Fibroblast of mammary gland (primary cell): Measurements from ENCODE around the gene OR9I1.

Experiments used
- DNase-seq: peaks from one replicate; pipeline ENCODE4 v3.0.0-alpha.2; 2010; ENCODE audit warnings: low read depth
- H3K4me3 ChIP-seq: 2 replicates; pipeline ENCODE4 v1.5.1; 2011; ENCODE audit warnings: low read depth, mild to moderate bottlenecking, low read length, moderate library complexity; ENCODE audit not compliant: control insufficient read depth
- TF ChIP-seq, protein P1 (sequence below): conservative IDR thresholded peaks from 2 replicates; pipeline ENCODE4 v1.5.1; 2011; ENCODE audit warnings: low read depth, low read length, inconsistent platforms; ENCODE audit not compliant: control insufficient read depth, insufficient read depth

The OR9I1 gene

DNA sequence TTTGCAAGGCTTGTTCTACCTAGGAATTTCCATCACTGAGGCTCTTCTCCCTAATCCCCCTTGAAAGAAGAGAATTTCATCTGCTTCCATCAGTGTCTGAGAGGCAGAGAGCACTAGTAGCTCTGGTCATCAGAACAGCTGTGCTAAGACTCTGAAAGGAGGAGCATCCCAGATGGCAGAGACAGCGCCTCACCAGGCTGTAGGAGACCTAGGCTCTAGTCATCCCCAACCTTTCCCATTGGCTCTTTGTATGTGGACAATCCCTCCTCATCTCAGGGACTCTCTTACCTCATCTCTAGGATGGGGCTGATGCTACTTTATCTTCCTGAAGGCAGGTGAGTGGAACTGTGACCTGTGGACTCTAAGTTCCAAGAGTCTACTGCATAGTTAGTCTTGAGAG, 8.8 kb upstream of the OR9I1 start:
- TF ChIP-seq, protein P1, sequence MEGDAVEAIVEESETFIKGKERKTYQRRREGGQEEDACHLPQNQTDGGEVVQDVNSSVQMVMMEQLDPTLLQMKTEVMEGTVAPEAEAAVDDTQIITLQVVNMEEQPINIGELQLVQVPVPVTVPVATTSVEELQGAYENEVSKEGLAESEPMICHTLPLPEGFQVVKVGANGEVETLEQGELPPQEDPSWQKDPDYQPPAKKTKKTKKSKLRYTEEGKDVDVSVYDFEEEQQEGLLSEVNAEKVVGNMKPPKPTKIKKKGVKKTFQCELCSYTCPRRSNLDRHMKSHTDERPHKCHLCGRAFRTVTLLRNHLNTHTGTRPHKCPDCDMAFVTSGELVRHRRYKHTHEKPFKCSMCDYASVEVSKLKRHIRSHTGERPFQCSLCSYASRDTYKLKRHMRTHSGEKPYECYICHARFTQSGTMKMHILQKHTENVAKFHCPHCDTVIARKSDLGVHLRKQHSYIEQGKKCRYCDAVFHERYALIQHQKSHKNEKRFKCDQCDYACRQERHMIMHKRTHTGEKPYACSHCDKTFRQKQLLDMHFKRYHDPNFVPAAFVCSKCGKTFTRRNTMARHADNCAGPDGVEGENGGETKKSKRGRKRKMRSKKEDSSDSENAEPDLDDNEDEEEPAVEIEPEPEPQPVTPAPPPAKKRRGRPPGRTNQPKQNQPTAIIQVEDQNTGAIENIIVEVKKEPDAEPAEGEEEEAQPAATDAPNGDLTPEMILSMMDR, result no peak
- no peak overlapping the region for H3K4me3 ChIP-seq
- DNase-seq, result no peak

DNA sequence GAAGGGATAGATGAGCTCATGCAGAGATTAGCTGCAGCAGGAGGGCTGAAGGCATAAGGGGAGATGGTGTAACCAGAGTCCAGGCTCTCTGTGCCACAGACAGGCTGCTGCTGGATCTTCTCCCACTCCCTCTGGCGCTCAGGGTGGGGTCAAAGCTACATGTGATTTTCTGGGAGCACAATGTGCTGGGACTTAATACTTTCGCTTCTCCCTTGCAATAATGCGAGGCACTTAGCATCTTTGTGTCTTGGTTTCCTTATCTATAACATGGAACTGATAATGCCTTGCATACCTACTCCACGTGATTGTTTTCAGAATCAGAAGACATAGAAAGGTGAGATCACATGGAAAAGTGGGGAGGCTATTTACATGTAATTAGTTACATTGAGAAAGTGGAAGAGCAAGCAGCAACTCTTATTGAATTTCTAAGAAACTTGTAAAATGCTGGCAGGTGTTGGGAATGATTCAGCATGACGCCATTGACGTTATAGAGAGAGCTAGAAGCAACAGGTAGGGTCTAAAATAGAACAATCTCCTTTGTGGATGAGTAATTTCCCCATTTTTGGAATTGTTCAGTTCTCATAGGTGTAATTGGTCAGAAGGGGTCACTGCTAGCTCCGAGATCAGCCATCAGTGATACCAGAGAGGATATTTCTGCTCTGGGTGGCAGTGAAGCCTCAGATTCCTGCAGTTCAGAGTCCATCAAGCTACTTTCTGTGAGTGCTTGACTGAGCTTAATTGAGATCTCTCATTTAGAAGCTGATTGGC, 8.2 kb upstream of the OR9I1 start:
- DNase-seq, result no peak

DNA sequence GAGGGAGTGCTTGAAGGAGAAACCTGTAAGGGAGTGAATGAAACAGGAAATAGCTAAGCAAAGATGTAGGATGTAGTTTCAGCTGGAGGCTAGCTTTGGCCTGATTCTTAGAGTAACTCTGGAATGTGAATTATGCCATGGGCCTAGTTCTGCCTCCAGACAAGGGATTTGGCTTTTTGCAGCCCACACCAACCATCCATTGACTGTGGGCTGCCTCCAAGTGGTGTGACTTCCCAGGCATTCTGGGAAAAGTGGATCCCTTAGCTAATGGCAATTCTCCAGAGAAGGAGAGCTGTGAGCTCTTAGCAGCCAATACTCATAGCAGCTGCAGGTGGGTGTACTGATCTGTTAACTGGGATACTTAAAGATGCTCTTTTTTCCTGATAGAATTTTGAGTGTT, 2.0 kb upstream of the OR9I1 start:
- DNase-seq, result no peak
- H3K4me3 ChIP-seq, result no peak overlapping the region
- TF ChIP-seq, protein P1, result no peak

More for the DNA sequence above, 8.2 kb upstream of the OR9I1 start:
- no peak overlapping the region for H3K4me3 ChIP-seq
- TF ChIP-seq, protein P1, result no peak

DNA sequence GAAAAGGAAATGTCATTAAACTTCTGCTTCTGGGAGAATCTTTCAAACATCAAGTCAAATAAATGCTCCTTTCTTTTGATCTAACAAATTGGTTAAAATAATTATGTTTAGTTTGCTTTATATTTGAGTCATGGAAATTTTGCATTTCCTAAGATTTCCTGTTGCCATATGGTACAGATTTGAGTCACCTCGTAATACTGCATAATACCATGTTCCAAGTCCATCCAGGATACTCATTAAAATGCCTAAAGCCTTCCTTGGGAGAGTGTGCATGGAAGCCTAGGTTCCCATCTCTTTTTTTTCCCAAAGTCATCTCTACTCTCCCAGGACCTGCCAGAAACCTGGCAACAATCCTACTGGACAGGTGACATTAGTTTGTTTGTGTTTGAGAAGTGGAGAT, 4.2 kb downstream of the OR9I1 start:
- H3K4me3 ChIP-seq, result no peak overlapping the region
- TF ChIP-seq, protein P1, result no peak
- DNase-seq, result peak; percentile 4

DNA sequence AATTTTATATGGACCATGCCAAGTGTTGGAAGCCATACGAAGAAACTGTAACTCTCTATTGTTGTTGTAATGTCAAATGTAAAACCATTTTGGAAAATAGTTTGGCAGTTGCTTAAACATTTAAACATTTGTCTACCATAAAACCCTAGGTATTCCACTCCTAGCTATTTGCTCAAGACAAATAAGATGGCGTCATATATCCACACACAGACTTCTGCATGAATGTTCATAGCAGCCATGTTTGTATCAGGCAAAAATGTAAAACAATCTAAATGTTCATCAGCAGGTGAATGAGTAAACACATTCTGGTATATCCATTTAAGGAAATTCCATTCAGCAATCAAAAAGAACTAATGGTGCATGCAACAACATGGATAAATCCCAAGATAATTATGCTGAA, 27.9 kb downstream of the OR9I1 start:
- TF ChIP-seq, protein P1, result no peak
- no peak overlapping the region for H3K4me3 ChIP-seq
- no peak for DNase-seq

DNA sequence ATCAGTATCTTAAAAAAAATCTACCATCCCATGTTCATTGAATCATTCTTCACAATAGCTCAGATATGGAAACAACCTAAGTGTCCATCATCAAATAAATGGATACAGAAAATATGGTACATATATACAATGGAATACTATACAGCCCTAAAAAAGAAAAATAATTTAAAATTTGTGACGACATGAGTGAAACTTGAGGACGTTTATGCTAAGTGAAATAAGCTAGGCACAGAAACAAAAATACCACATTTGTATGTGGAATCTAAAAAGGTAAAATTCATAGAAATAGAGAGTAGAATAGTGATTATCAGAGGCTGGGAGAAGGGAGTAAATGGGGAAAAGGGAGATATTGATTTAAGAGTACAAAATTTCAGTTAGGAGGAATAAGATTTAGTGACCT, 38.8 kb downstream of the OR9I1 start:
- TF ChIP-seq, protein P1, result no peak
- no peak for DNase-seq
- no peak overlapping the region for H3K4me3 ChIP-seq
